Measurements from ENCODE around the gene CIAO2B.

GRCh38 chr16:66895689-66895979, 38.6 kb downstream of the CIAO2B start:
- TF ChIP-seq ARNT (IDR thresholded peaks at IDR 0.05) (no peak), FOXM1 (IDR thresholded peaks at IDR 0.05; ENCODE audit: borderline replicate concordance) (no peak), FOXK2 (IDR thresholded peaks at IDR 0.05) (no peak)
